ENCODE results near the gene KDM3A. TPM values are rescaled to one million over a fixed set of nuclear protein-coding genes. Genes with fewer than 3 reads are reported as not detected.

KDM3A gene, protein sequence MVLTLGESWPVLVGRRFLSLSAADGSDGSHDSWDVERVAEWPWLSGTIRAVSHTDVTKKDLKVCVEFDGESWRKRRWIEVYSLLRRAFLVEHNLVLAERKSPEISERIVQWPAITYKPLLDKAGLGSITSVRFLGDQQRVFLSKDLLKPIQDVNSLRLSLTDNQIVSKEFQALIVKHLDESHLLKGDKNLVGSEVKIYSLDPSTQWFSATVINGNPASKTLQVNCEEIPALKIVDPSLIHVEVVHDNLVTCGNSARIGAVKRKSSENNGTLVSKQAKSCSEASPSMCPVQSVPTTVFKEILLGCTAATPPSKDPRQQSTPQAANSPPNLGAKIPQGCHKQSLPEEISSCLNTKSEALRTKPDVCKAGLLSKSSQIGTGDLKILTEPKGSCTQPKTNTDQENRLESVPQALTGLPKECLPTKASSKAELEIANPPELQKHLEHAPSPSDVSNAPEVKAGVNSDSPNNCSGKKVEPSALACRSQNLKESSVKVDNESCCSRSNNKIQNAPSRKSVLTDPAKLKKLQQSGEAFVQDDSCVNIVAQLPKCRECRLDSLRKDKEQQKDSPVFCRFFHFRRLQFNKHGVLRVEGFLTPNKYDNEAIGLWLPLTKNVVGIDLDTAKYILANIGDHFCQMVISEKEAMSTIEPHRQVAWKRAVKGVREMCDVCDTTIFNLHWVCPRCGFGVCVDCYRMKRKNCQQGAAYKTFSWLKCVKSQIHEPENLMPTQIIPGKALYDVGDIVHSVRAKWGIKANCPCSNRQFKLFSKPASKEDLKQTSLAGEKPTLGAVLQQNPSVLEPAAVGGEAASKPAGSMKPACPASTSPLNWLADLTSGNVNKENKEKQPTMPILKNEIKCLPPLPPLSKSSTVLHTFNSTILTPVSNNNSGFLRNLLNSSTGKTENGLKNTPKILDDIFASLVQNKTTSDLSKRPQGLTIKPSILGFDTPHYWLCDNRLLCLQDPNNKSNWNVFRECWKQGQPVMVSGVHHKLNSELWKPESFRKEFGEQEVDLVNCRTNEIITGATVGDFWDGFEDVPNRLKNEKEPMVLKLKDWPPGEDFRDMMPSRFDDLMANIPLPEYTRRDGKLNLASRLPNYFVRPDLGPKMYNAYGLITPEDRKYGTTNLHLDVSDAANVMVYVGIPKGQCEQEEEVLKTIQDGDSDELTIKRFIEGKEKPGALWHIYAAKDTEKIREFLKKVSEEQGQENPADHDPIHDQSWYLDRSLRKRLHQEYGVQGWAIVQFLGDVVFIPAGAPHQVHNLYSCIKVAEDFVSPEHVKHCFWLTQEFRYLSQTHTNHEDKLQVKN (N-terminal part only)
- 10 to 100 TPM; 10.3 to 15.1 (median 14.6) TPM for polyA plus RNA-seq

DNA sequence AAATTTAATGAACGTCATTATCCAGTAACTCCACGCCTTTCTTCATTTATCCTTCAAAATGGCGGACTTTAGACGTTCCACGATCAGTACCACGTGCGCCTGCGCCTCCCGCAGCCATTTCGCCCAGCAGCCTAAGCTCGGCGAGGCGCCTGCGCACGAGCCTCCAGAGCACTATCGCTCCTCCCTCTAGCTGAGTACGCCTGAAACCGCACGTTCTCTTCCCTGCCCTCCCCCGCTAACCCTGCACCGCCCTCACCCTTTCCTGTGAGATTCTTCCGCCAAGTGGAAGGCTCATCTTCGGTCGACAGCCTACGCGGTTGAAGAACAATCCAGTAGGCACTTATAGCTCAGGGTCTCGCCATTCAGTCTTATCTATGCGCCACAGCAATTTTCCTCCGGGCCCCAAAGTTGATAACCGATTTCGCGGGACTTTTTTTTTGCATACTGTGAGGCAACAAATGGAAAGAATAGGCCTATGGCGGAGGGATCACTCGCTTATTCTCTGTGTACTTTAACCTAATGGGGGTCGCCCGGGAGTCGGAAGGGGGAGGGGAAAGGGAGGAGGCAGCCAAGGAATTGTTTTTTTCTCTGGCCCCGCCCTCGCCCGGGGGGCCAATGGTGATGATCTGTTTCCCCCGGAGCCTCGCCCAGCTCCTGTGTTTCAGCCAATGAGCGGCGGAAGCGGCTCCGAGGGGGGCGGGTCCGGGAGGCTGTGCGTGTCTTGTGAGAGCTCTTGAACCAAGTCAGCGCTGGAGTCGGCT is at the start of gene KDM3A:
Gene KDM3A, plus strand, starts transcription at position 741 of the 761 bp plus-strand sequence. CDS start 677 bp downstream, outside the sequence.
- peak within 1 kb of the TSS; percentile 89 for H3K27ac ChIP-seq (ENCODE audit: low read depth, low read length)
- WGBS, 3 donors, result 0 to 1% (median 0%) methylated on average over 50 to 51 of the region's 51 CpGs

DNA sequence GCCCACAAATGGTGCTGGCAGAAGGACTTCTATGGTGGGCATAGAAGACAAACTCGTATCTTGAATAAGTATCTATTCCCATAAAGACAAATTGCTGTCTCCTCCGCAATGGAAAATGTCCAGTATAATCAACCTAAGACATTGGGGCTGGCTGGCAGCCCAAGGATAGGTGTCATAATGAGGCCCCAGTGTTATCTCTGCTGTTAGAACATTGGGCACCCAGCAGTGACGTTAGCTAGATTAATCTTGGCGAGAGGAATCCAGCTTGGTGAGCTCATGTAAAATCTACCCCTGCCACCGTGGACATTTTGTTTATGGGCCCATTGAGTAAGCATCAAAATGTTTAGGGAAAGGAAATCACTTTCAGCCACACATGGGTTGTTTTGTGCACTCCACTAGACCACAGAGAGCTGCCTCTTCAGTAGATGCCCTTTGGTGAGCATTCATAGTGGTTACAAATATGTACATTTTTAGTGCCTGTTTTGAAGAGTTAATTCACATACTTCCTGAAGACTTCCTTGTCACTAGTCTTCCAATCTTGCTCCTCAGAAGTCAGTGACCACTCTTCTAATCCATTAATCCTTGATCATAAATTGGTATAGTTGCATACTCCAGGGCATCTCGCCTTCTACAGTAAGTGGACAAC is 48.2 kb upstream of the KDM3A start:
- WGBS, 3 donors, result 76 to 94% (median 85%) methylated on average over 6 of the region's 6 CpGs
- no peak overlapping the region for H3K27ac ChIP-seq (ENCODE audit: low read depth, low read length)

DNA sequence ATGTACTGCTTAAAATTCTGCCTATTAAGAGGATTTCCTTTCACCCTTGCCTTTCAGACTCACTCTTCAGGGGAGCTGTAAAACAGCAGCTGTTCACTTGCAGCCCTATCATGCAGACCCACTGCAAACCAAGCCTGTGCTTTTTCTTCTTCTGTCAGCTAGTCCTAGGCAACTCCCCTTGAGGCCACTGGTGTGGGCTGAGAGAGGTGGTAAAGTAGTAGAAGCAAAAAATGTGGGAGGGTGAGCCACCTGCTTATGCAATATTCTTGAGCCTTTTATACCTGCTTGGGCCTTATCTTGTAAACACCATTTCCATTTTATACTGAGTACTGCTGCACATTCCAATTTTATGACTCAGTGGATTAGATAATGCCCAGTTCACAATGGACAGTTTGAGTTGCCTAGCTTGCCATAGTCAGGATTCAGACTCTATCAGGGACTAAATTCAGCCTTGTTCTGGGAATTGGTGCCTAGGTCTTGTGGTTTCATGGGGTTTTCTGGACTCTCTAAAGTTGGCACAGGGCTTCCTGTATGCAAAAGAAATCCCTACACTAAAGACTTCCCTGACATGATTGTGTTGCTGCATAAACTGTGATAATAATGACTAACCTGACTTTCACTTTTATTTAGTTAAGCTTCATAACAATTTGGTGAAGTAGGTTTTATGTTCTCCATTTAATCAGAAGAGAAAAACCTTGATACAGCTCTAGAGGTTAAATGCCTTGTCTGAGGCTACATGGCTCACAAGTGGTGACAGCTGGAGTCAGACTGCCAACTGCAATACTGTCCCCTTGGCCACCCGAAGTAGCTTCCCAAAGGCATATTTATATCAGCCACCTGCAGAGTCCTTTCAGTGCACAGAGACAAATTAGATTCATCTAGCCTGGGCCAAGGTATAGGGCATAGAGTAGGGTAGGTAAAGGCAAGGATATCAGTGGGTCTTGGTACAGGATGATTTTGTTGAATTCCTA is 47.4 kb upstream of the KDM3A start:
- H3K27ac ChIP-seq (ENCODE audit: low read depth, low read length), result no peak overlapping the region
- 54 to 57% (median 54%) methylated on average over 1 of the region's 1 CpG for WGBS, 3 donors

DNA sequence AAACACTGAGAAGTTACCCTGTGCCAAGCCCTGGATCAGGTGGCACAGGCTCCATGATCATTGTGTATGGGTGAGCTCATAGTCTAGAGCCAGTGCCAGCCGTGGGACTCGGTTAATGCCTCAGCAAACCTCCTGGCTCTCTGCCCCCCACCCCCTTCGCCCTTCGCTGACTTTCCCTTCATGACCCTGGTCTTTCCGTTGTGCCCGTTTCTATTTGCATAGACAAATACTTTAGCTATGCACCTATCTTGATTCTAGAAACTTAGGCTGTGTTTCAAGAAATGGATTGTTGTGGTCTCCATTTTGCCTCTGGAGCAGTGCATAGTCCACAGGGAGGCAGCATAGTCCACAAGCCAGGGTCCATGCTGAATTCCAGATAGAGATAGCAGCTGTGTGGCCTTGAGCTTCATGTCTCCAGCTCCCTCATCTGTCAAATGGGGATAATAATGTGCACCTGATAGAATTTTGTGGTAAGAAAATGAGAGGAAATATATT is 44.8 kb upstream of the KDM3A start:
- no peak overlapping the region for H3K27ac ChIP-seq (ENCODE audit: low read depth, low read length)
- WGBS, 3 donors, result 31 to 90% (median 84%) methylated on average over 6 of the region's 6 CpGs

DNA sequence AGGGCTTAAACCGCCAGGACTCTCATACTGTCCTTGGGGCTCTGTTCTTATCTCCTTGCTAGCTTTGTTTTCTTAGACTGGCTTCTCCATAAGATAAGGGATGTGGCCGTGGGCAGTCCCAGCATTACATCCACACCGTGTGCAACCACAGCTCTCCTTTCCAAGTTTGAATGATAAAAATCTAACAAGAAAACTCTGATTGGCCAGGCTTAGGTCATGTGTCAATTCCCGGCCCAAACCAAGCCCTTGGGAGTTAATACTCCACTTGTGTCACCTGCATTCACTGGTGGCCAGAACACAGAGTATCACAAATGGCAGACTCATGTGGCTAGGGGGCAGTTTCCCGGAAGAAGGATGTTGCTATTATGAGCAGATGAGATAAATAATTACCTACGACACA is 43.2 kb upstream of the KDM3A start:
- H3K27ac ChIP-seq (ENCODE audit: low read depth, low read length), result no peak overlapping the region
- WGBS, 3 donors, result 56 to 59% (median 59%) methylated on average over 6 of the region's 6 CpGs

DNA sequence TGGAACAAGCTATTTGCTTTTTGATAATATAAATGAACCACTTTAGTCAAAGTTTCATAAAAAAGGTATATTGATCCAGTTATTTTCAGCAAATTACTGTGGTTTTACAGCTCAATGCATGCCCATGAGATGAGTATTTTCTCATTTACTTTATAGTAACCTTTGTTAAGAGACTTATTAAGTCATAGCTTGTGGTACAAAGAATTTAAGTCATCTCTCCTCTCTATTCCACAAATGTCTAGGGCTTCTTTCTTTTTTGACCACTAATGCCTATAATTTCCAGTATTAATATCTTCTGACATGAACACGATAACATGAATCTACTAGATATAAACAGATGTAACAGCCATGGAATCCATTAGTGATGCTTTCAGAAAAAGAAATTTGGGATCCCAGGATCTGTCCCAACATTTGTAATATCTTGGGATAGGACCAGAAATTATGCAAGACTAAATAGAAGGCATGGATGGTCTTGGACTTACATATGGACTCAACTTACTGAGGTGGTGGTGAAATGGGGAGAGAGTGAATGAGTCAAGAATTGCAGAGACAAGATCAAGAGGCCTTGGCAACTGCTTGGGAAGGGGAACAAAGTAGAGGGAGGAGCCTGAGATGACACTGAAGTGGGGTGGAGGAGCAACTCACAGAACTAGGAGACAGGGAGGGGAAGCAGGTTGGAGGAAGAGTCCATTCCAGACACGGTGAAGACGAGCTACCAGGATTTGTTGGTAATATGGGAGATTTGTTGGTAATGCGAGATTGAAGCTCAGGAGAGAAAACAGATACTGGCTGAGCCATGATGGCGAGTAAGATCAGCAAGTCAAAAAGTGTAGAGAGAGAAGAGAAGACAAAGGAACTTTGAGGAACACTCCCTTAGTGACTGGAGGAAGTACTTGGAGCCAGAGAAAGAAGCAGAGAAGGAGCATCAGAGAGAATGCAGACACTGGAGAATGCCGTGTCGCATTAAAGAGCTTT is 42.4 kb upstream of the KDM3A start:
- 90 to 93% (median 93%) methylated on average over 7 of the region's 7 CpGs for WGBS, 3 donors

DNA sequence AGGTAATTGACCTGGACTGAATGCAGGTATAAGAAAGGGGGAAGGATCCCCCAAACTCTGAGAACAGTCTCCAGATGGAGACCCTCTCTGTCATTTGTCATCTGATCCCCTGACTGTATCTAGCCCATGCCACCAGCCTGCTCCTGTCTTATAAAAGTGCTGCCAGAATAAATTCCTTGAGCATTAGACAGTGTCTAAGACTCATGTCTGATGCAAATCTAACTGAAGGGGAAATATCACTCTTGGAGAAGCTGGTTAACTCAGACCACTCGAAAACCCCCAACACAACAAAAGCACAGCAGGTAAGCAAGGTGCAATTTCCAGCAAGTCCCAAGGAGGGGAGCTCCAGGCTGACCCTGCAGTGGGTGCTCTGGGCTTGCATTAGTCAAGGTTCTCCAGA is 40.9 kb upstream of the KDM3A start:
- no peak overlapping the region for H3K27ac ChIP-seq (ENCODE audit: low read depth, low read length)
- 72 to 86% (median 73%) methylated on average over 1 of the region's 1 CpG for WGBS, 3 donors

More for the DNA sequence above, 42.4 kb upstream of the KDM3A start:
- H3K27ac ChIP-seq (ENCODE audit: low read depth, low read length), result no peak overlapping the region

DNA sequence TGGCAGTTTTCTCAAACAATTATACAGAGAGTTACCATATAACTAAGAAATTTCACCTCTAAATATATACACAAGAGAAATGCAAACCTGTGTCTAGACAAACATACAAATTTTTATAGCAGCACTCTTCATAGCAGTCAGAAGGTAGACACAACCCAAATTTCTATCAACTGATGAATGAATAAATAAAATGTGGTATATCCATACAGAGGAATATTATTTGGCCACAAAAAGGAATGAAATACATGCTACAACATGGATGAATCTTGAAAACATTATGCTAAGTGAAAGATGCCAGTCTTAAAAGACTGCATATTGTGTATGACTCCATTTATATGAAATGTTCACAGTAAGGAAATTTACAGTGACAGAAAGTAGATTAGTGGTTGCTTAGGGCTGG is 30.6 kb upstream of the KDM3A start:
- H3K27ac ChIP-seq (ENCODE audit: low read depth, low read length), result no peak overlapping the region

DNA sequence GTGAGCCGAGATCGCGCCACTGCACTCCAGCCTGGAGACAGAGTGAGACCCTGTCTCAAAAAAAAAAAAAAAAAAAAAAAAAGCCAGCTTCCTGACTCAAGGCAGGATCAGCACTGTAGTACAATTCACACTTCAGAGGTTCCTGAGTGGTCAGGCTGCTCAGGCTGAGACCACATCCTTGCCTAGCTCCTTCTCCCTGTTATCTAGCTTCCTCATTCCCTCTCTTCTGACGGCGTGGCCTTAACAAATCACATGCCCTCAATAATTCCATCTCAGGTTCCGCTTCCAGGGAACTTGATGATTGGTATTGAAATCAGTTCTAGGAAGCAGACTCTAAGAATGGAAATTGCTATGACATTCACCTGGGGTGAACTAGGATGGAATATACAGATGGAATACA is 29.8 kb upstream of the KDM3A start:
- H3K27ac ChIP-seq (ENCODE audit: low read depth, low read length), result no peak overlapping the region
- 57 to 89% (median 65%) methylated on average over 6 of the region's 6 CpGs for WGBS, 3 donors

DNA sequence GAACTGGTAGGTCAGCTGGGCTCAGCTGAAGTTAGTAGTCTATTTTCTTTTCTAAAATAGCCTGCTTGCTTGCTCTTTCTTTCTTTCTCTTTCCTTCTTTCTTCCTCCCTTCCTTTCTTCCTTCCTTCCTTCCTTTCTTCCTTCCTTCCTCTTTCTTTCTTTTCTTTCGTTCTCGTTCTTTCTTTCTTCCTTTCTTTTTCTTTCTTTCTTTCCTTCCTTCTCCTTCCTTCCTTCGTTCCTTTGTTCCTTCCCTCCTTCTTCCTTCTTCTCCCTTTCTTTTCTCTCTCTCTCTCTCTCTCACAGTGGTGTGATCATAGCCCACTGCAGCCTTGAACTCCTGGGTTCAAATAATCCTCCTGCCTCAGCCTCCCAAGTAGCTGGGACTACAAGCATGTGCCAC is 29.2 kb upstream of the KDM3A start:
- H3K27ac ChIP-seq (ENCODE audit: low read depth, low read length), result no peak overlapping the region
- 45 to 94% (median 49%) methylated on average over 3 of the region's 3 CpGs for WGBS, 3 donors

DNA sequence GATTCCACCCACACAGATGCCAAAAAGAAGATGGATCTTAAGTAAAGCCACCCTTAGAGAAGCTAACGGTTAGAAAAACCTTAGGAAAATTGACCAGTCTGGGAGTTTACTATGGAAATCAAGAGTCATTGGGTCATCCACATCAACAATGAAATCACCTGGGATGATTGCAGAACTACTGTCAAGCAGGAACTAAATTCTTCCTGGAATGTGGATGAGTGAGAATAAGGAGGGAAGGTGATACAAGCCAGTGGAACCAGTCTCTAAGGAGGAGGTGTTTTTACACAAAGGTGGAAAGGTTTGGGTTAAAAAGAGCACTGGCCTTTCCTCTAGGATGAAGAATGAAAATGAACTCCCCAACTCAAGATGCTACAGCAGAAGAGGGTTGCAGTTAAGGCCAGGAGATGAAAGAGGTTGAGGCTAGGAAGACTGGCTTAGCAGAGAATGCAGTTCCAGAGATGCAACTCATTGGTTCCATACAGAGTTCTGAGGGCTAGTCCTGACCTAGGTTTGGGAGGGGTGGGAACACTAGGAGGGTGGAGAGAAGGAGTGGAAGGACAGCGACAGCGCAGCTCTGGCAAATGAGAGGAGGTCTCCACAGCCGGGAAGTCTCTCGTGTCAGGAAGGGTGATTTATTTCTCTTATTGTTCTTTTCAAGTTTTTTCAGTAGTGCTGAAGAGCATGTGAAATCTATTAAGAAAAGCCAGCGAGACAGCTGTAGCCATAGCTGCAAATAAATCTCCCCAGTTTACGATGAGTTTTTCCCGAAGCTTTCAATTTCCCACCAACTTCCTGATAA is 27.7 kb upstream of the KDM3A start:
- no peak overlapping the region for H3K27ac ChIP-seq (ENCODE audit: low read depth, low read length)
- WGBS, 3 donors, result 20 to 59% (median 21%) methylated on average over 8 of the region's 8 CpGs

DNA sequence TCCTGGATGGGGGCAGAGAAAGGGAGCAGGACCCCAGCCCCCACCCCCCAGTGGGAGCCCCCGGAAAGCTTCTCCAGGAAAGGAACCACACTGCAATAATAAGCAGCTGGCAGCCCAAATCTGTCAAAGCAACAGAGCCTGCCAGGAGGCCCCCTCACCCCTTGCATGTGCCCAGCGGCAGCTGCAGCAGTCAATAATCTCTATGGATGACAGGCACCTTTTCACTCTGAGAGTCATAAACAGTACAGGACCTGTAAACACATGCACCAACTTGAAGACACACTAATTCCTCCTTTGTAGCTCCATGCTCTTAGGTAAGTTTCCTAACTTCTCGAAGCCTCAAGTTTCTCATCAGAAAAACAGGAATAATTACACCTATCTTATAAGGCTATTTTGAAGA is 26.2 kb upstream of the KDM3A start:
- no peak overlapping the region for H3K27ac ChIP-seq (ENCODE audit: low read depth, low read length)
- WGBS, 3 donors, result 46 to 61% (median 47%) methylated on average over 3 of the region's 3 CpGs

DNA sequence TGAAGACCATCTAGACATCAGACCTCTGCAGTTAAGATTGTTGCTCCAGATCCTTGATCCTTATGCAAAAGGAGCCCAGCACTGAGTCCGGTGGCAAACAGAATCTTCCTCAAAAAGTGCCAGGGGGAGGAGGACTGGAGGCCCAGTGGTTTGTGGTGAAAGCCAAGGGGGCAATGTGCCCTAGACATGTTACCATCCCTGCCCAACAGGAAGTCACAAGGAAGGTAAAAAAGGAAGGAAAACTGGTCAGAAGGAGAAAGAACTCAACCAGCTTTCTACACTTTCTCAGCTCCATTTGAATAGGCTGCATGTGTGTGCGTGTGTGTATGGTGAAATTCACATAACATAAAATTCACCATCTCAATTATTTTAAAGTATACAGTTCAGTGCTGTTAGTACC is 25.0 kb upstream of the KDM3A start:
- WGBS, 3 donors, result 63 to 84% (median 74%) methylated on average over 2 of the region's 2 CpGs
- no peak overlapping the region for H3K27ac ChIP-seq (ENCODE audit: low read depth, low read length)

DNA sequence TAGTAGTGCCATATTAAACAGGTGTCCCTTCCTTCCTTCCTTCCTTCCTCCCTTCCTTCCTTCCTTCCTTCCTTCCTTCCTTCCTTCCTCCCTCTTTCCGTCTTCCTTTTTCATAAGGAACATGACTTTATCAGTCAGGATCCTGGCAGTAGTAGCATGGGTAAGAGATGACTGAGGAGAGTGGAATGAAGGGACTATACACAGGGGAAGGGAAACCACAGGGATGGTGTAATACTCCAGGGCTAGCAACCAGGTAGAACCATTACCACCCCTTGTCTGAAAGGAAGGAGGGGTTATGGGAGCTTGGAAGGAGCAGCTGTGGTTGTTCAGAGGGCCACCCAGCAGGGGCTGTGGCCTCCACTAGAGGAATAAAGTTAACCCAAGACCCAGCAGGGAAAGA is 23.2 kb upstream of the KDM3A start:
- no peak overlapping the region for H3K27ac ChIP-seq (ENCODE audit: low read depth, low read length)
- 47 to 73% (median 50%) methylated on average over 1 of the region's 1 CpG for whole genome bisulfite sequencing, 3 donors

DNA sequence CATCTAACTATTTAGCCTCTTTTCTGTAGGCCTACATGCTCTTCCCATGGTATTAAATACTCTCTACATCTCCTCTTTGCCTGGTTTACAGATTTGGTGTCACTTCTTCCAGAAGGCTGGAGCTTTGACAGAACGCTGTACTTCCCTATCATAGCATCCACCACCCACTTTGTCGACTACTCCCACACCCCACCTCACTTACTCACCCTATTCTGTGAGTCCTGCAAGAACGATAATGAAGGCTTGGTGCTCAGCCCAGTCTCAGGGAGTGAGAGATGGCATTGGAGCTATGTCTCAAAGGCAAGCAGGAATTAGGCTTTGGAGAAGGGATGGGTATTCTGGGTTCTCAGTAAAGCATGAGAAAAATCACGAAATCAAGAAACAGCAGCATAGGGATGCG is 20.3 kb upstream of the KDM3A start:
- 80 to 88% (median 87%) methylated on average over 5 of the region's 5 CpGs for WGBS, 3 donors
- no peak overlapping the region for H3K27ac ChIP-seq (ENCODE audit: low read depth, low read length)
